ENCODE data around the gene NDUFA13. TPM values are rescaled to one million over a fixed set of nuclear protein-coding genes. Genes with fewer than 3 reads are reported as not detected.
A peak's percentile ranks its signal among the peaks of the same experiment; 100 is the strongest.

Gene NDUFA13
- total and polyA plus RNA-seq, 12 donors = 856 to 1,278 (median 1,153) TPM

DNA sequence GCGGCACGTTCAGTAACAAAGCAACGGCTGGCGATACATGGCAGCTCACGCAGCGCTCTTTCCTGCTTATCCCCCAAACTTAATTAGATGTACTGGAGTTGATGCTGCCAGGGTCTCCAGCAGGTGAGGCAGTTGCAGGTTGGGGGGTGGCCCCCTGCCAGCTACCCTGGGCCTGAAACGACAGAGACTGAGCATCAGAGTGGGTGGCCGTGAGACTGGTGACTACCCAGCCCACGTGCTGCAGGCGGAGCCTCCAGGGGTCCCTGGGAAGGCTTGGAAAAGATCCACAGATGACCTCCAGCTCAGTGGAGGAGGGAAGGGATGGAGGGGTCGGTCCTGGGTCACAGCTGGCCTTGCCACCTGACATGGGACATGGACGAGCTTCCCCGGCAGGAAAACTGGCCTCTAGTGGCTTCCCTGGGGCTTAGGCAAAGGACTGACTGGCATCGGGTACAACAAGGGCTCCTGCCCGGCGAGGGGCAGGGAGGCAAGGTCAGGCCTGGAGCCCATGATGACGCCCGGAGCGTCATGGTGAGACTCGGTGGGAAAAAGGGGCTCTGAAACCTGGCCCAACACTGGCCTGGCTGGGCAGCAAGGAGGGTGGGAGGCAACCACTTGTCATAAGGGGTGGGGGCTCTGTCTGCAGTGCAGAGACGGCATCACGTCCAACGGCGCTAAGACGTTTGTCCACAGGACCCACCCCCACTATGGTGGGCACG is 46.1 kb downstream of the NDUFA13 start:
- no peak overlapping the region for H3K4me3 ChIP-seq
- DNase-seq = no peak
- no peaks in the 10 kb centered on the region for H3K36me3 ChIP-seq
- WGBS, 2 donors = 84% methylated on average over 26 of the region's 26 CpGs
- TF ChIP-seq, protein P1, sequence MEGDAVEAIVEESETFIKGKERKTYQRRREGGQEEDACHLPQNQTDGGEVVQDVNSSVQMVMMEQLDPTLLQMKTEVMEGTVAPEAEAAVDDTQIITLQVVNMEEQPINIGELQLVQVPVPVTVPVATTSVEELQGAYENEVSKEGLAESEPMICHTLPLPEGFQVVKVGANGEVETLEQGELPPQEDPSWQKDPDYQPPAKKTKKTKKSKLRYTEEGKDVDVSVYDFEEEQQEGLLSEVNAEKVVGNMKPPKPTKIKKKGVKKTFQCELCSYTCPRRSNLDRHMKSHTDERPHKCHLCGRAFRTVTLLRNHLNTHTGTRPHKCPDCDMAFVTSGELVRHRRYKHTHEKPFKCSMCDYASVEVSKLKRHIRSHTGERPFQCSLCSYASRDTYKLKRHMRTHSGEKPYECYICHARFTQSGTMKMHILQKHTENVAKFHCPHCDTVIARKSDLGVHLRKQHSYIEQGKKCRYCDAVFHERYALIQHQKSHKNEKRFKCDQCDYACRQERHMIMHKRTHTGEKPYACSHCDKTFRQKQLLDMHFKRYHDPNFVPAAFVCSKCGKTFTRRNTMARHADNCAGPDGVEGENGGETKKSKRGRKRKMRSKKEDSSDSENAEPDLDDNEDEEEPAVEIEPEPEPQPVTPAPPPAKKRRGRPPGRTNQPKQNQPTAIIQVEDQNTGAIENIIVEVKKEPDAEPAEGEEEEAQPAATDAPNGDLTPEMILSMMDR (IDR thresholded peaks at IDR 0.05) = no peak
- no peak for ATAC-seq
- no peaks in the 10 kb centered on the region for H3K9me3 ChIP-seq
- intact Hi-C loops (cut with DNase I) = no loop called here
- H3K27ac ChIP-seq = no peak overlapping the region
- no peaks in the 10 kb centered on the region for H3K27me3 ChIP-seq
- no peaks in the 10 kb centered on the region for H3K4me1 ChIP-seq

DNA sequence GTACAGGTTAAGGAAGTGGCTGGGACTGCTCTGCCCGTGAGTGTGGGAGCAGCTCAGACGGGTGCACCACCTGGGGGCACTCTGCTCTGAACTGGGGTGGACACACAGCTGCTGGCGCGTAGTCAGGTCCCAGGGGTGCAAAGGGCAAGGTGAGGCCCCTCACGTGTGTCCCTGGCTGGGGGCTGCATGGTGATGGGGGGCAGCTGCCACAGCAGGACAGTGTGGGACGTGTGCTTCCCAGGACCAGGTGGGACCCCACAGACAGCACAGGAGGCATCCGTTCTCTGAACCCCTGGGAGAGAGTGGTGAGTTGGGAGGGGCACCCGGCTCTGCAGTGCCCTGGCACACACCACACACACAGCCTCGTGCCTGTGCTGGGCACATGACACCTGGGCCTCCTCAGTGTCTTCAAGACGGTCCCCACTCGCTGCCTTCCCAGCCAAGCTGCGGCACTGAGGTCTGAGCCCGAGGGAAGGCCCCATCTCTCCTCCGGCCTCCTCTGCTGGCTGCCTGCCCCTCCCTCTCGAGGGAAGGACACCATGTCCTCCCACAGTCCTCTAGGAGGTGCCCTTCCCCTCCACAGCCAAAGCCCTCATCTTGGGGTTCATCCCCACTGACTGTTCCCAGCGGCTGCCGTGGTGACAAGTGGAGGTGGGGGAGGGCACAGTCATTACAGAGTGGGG is 46.8 kb downstream of the NDUFA13 start:
- Histone ChIP-seq H3K4me1 (no peaks in the 10 kb centered on the region), H3K4me3 (no peak overlapping the region), H3K9me3 (no peaks in the 10 kb centered on the region), H3K36me3 (no peaks in the 10 kb centered on the region), H3K27me3 (no peaks in the 10 kb centered on the region), H3K27ac (no peak overlapping the region)
- DNase-seq = no peak
- WGBS, 2 donors = 79 to 82% methylated on average over 17 of the region's 17 CpGs
- TF ChIP-seq, protein P1 (IDR thresholded peaks at IDR 0.05) = no peak
- peak in 4 of 8 donors; percentile 9 to 33 (median 18) for ATAC-seq
- intact Hi-C loops (cut with DNase I) = no loop called here

DNA sequence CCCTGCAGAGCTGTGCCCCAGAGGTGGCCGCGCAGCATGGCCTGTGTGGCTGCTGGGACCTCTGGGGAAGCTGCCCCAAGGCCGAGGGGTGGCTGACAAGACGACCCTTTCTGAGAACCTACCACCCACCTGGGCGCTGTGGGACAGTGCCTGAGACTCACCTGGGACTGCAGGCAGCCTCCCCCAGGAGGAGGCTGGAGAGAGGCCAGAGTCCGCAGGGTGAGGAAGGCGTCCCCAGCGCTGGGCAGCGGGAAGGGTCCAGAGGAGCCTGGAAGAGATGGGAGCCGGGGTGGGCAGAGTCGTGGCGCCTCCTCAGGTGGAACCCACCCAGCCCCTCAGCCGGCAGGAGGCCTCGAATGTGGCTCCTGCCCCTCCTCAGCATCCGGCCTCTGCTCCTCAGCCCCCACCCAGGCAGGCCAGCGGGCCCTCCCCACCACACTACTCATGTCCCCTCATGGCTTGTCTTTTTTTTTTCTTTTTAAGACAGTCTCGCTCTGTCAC is 47.4 kb downstream of the NDUFA13 start:
- TF ChIP-seq, protein P1 (IDR thresholded peaks at IDR 0.05) = no peak
- no peaks in the 10 kb centered on the region for H3K4me1 ChIP-seq
- WGBS, 2 donors = 91% methylated on average over 17 of the region's 17 CpGs
- H3K4me3 ChIP-seq = no peak overlapping the region
- ATAC-seq = peak in 1 of 8 donors; percentile 14
- no peaks in the 10 kb centered on the region for H3K9me3 ChIP-seq
- H3K36me3 ChIP-seq = no peaks in the 10 kb centered on the region
- H3K27me3 ChIP-seq = no peaks in the 10 kb centered on the region
- H3K27ac ChIP-seq = no peak overlapping the region
- intact Hi-C loops (cut with DNase I) = no loop called here
- no peak for DNase-seq

DNA sequence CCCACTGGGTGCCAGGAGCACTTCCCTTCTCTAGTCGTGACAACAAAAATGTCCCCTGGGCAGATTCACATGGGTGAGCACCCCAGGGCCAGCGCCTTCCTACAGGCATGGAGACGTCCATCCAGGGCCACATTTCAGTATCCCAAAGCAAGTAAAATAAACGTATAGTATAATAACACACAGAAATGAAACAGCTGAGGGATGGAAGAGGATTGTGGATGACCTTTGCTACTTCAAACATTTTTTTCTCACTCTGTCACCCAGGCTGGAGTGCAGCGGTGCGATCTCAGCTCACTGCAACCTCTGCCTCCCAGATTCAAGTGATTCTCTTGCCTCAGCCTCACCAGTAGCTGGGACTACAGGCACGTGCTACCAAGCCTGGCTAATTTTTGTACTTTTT is 50.3 kb downstream of the NDUFA13 start:
- ATAC-seq (no peak), DNase-seq (no peak)
- Histone ChIP-seq H3K4me1 (no peaks in the 10 kb centered on the region), H3K9me3 (no peaks in the 10 kb centered on the region), H3K4me3 (no peak overlapping the region), H3K27ac (no peak overlapping the region), H3K27me3 (no peaks in the 10 kb centered on the region), H3K36me3 (no peaks in the 10 kb centered on the region)
- intact Hi-C loops (cut with DNase I) = no loop called here
- 79% methylated on average over 7 of the region's 7 CpGs for WGBS, 2 donors
- TF ChIP-seq, protein P1 (IDR thresholded peaks at IDR 0.05) = no peak

All from heart right ventricle (tissue), 16 donors.